ENCODE data around the gene JARID2. TPM values are rescaled to one million over a fixed set of nuclear protein-coding genes. Genes with fewer than 3 reads are reported as not detected.

JARID2 gene
- total RNA-seq, 2 donors from 2014 or later: 8.3 to 12.8 TPM

- Histone ChIP-seq H3K36me3 (peaks cover 17% of the 10 kb centered on the region), H3K27ac (no peak overlapping the region), H3K4me1 (ENCODE audit: control insufficient read depth in 1 of 2, low read depth in 2 of 2) (peaks cover 0 to 17% of the 10 kb centered on the region in 2 donors), H3K27me3 (replicated peaks; ENCODE audit: insufficient read depth) (no peaks in the 10 kb centered on the region), H3K4me3 (no peak overlapping the region), H3K9me3 (no peaks in the 10 kb centered on the region)
- DNase-seq (ENCODE audit: low spot score) (no peak), ATAC-seq (ENCODE audit: insufficient number of reproducible peaks, low FRiP score, low read depth) (no peak)
- TF ChIP-seq CTCF (IDR thresholded peaks at IDR 0.05): no peak
These were observed 238.3 kb downstream of the JARID2 start for GRCh38 chr6:15484140-15484539.

GRCh38 chr6:15484821-15485220 is 239.0 kb downstream of the JARID2 start:
- Histone ChIP-seq H3K27me3 (replicated peaks; ENCODE audit: insufficient read depth) (no peaks in the 10 kb centered on the region), H3K4me3 (no peak overlapping the region), H3K27ac (no peak overlapping the region), H3K4me1 (ENCODE audit: control insufficient read depth in 1 of 2, low read depth in 2 of 2) (peaks cover 0 to 11% of the 10 kb centered on the region in 2 donors), H3K36me3 (peaks cover 17% of the 10 kb centered on the region), H3K9me3 (no peaks in the 10 kb centered on the region)
- DNase-seq (ENCODE audit: low spot score) (no peak), ATAC-seq (ENCODE audit: insufficient number of reproducible peaks, low FRiP score, low read depth) (no peak)
- no peak for TF ChIP-seq CTCF (IDR thresholded peaks at IDR 0.05)

- TF ChIP-seq CTCF (IDR thresholded peaks at IDR 0.05): no peak
- Histone ChIP-seq H3K27ac (no peak overlapping the region), H3K4me1 (ENCODE audit: control insufficient read depth in 1 of 2, low read depth in 2 of 2) (peaks cover 0 to under 1% of the 10 kb centered on the region in 2 donors), H3K27me3 (replicated peaks; ENCODE audit: insufficient read depth) (no peaks in the 10 kb centered on the region), H3K4me3 (no peak overlapping the region), H3K9me3 (no peaks in the 10 kb centered on the region), H3K36me3 (peaks cover 17% of the 10 kb centered on the region)
- ATAC-seq (ENCODE audit: insufficient number of reproducible peaks, low FRiP score, low read depth) (no peak), DNase-seq (ENCODE audit: low spot score) (no peak)
These were observed 240.1 kb downstream of the JARID2 start for GRCh38 chr6:15485936-15486335.

- DNase-seq (ENCODE audit: low spot score): no peak
- H3K27ac ChIP-seq: no peak overlapping the region
- H3K4me1 ChIP-seq (ENCODE audit: control insufficient read depth in 1 of 2, low read depth in 2 of 2): peaks cover 4 to 6% of the 10 kb centered on the region in 2 donors
- no peak for TF ChIP-seq CTCF (IDR thresholded peaks at IDR 0.05)
- no peak overlapping the region for H3K4me3 ChIP-seq
- no peaks in the 10 kb centered on the region for H3K9me3 ChIP-seq
- H3K27me3 ChIP-seq (replicated peaks; ENCODE audit: insufficient read depth): no peaks in the 10 kb centered on the region
- peaks cover 17% of the 10 kb centered on the region for H3K36me3 ChIP-seq
- no peak for ATAC-seq (ENCODE audit: insufficient number of reproducible peaks, low FRiP score, low read depth)
These were observed 241.4 kb downstream of the JARID2 start for GRCh38 chr6:15487262-15487661.

GRCh38 chr6:15489261-15489962 is 243.5 kb downstream of the JARID2 start:
- no peak for TF ChIP-seq CTCF (IDR thresholded peaks at IDR 0.05)
- Histone ChIP-seq H3K27ac (no peak overlapping the region), H3K9me3 (no peaks in the 10 kb centered on the region), H3K36me3 (peaks cover 17% of the 10 kb centered on the region), H3K27me3 (replicated peaks; ENCODE audit: insufficient read depth) (no peaks in the 10 kb centered on the region), H3K4me1 (ENCODE audit: control insufficient read depth in 1 of 2, low read depth in 2 of 2) (peaks cover 4 to 6% of the 10 kb centered on the region in 2 donors), H3K4me3 (no peak overlapping the region)
- DNase-seq (ENCODE audit: low spot score) (no peak), ATAC-seq (ENCODE audit: insufficient number of reproducible peaks, low FRiP score, low read depth) (no peak)

All from thoracic aorta (tissue), 2 donors.